Prostate gland (tissue), 1 donor: Measurements from ENCODE around the gene EHBP1.

ENCODE experiments used
- POLR2A ChIP-seq: fragments of 450-650 bp; IDR thresholded peaks from one replicate; pipeline ENCODE4 v1.6.1; 2016; ENCODE audit warnings: antibody characterized with exemption, mild to moderate bottlenecking
- POLR2AphosphoS5 ChIP-seq: sonication (generic); formaldehyde crosslinking; IDR thresholded peaks from one replicate; pipeline ENCODE4 v1.6.1; 2017; ENCODE audit warnings: antibody characterized with exemption

DNA sequence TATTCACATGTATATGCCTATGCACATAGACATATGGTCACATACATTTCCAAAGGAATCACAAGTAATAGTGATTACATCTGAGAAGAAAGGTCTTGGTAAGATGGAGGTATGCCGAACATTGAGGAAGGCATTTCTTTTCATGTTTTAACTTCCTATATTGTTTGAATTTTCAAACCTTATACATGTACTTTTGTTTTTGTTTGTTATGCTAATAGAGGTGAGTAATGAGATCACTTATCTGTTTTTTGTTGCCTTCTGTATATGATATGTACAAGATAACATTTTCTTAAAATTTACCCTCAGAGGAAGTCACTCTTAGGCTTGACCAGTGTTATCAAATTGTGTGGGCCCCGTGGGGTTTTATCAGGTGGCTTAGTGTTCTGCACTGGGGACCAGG is 178.6 kb downstream of the EHBP1 start:
- TF ChIP-seq POLR2A (no peak), POLR2AphosphoS5 (no peak)
